Esophagus mucosa (tissue), 1 donor: Measurements from ENCODE around the gene INTS1. TPM values are rescaled to one million over a fixed set of nuclear protein-coding genes. Genes with fewer than 3 reads are reported as not detected.
A peak's percentile ranks its signal among the peaks of the same experiment; 100 is the strongest.

Source experiments
- ATAC-seq: fragments of 200-7000 bp; cut with Tn5 transposase; one replicate; pipeline ENCODE4 v1.9.1; 2020
- total RNA-seq: library from RNA; stranded (reverse); gene quantifications from one replicate; pipeline ENCODE4 v1.2.4, GENCODE V29; 2023
- donor health status: DM: yes; HTN: yes; CAD: no.

Gene INTS1
- total RNA-seq, 1 donor from 2014 or later: 50.4 TPM

- ATAC-seq: no peak
These were observed 19.6 kb downstream of the INTS1 start for GRCh38 chr7:1484569-1484968.

GRCh38 chr7:1483536-1484505 is 20.4 kb downstream of the INTS1 start:
- no peak for ATAC-seq

- ATAC-seq: no peak
These were observed 21.1 kb downstream of the INTS1 start for GRCh38 chr7:1483079-1483478.

- ATAC-seq: no peak
These were observed 22.9 kb downstream of the INTS1 start for GRCh38 chr7:1481300-1481699.

GRCh38 chr7:1480670-1481069 is 23.5 kb downstream of the INTS1 start:
- ATAC-seq: no peak

- no peak for ATAC-seq
These were observed 24.9 kb downstream of the INTS1 start for GRCh38 chr7:1479287-1479686.

- no peak for ATAC-seq
These were observed 25.7 kb downstream of the INTS1 start for GRCh38 chr7:1478480-1478879.

GRCh38 chr7:1476859-1477258 is 27.3 kb downstream of the INTS1 start:
- no peak for ATAC-seq

- no peak for ATAC-seq
These were observed 28.2 kb downstream of the INTS1 start for GRCh38 chr7:1475991-1476390.

GRCh38 chr7:1475393-1475792 is 28.8 kb downstream of the INTS1 start:
- no peak for ATAC-seq

- peak; percentile 48 for ATAC-seq
These were observed 29.5 kb downstream of the INTS1 start for GRCh38 chr7:1474736-1475135.

- ATAC-seq: peak; percentile 83
These were observed 30.2 kb downstream of the INTS1 start for GRCh38 chr7:1473864-1474512.

- ATAC-seq: no peak
These were observed 33.3 kb downstream of the INTS1 start for GRCh38 chr7:1470901-1471300.

GRCh38 chr7:1468643-1469298 is 35.4 kb downstream of the INTS1 start:
- no peak for ATAC-seq

GRCh38 chr7:1468203-1468602 is 36.0 kb downstream of the INTS1 start:
- no peak for ATAC-seq

GRCh38 chr7:1466524-1467271 is 37.5 kb downstream of the INTS1 start:
- peak; percentile 9 for ATAC-seq

- ATAC-seq: no peak
These were observed 39.5 kb downstream of the INTS1 start for GRCh38 chr7:1464694-1465093.

- no peak for ATAC-seq
These were observed 40.4 kb downstream of the INTS1 start for GRCh38 chr7:1463676-1464223.

- no peak for ATAC-seq
These were observed 42.4 kb downstream of the INTS1 start for GRCh38 chr7:1461646-1462375.

GRCh38 chr7:1460821-1461645 is 43.2 kb downstream of the INTS1 start:
- no peak for ATAC-seq
